Measurements from ENCODE around the gene C6orf141. TPM values are rescaled to one million over a fixed set of nuclear protein-coding genes. Genes with fewer than 3 reads are reported as not detected.

C6orf141 gene
- total RNA-seq, 1 donor from 2014 or later, result 6.5 TPM

- DNase-seq (ENCODE audit: low read depth), result no peak
Measured at GRCh38 chr6:49514571-49515484, 35.6 kb upstream of the C6orf141 start.

GRCh38 chr6:49515485-49516146 is 34.9 kb upstream of the C6orf141 start:
- DNase-seq (ENCODE audit: low read depth), result no peak
- no peaks in the 10 kb centered on the region for H3K36me3 ChIP-seq (ENCODE audit: control insufficient read depth, insufficient read depth, low read length)
- H3K27me3 ChIP-seq (ENCODE audit: control insufficient read depth, insufficient read depth, low read length), result no peaks in the 10 kb centered on the region
- no peak overlapping the region for H3K4me3 ChIP-seq (ENCODE audit: low read depth, low read length)
- no peak for TF ChIP-seq CTCF (IDR thresholded peaks at IDR 0.05; ENCODE audit: insufficient read depth, low read length, poor library complexity, severe bottlenecking)

More at GRCh38 chr6:49514571-49515484, 35.6 kb upstream of the C6orf141 start:
- no peak overlapping the region for H3K4me3 ChIP-seq (ENCODE audit: low read depth, low read length)
- no peaks in the 10 kb centered on the region for H3K27me3 ChIP-seq (ENCODE audit: control insufficient read depth, insufficient read depth, low read length)
- no peaks in the 10 kb centered on the region for H3K36me3 ChIP-seq (ENCODE audit: control insufficient read depth, insufficient read depth, low read length)
- TF ChIP-seq CTCF (IDR thresholded peaks at IDR 0.05; ENCODE audit: insufficient read depth, low read length, poor library complexity, severe bottlenecking), result no peak

- Histone ChIP-seq H3K36me3 (ENCODE audit: control insufficient read depth, insufficient read depth, low read length) (no peaks in the 10 kb centered on the region), H3K27me3 (ENCODE audit: control insufficient read depth, insufficient read depth, low read length) (no peaks in the 10 kb centered on the region), H3K4me3 (ENCODE audit: low read depth, low read length) (no peak overlapping the region)
- no peak for TF ChIP-seq CTCF (IDR thresholded peaks at IDR 0.05; ENCODE audit: insufficient read depth, low read length, poor library complexity, severe bottlenecking)
- DNase-seq (ENCODE audit: low read depth), result no peak
Measured at GRCh38 chr6:49516147-49516505, 34.3 kb upstream of the C6orf141 start.

GRCh38 chr6:49517919-49518318 is 32.5 kb upstream of the C6orf141 start:
- H3K36me3 ChIP-seq (ENCODE audit: control insufficient read depth, insufficient read depth, low read length), result no peaks in the 10 kb centered on the region

GRCh38 chr6:49519660-49520059 is 30.8 kb upstream of the C6orf141 start:
- no peak overlapping the region for H3K4me3 ChIP-seq (ENCODE audit: low read depth, low read length)
- no peaks in the 10 kb centered on the region for H3K36me3 ChIP-seq (ENCODE audit: control insufficient read depth, insufficient read depth, low read length)
- DNase-seq (ENCODE audit: low read depth), result no peak
- no peaks in the 10 kb centered on the region for H3K27me3 ChIP-seq (ENCODE audit: control insufficient read depth, insufficient read depth, low read length)
- no peak for TF ChIP-seq CTCF (IDR thresholded peaks at IDR 0.05; ENCODE audit: insufficient read depth, low read length, poor library complexity, severe bottlenecking)

More at GRCh38 chr6:49517919-49518318, 32.5 kb upstream of the C6orf141 start:
- no peak for TF ChIP-seq CTCF (IDR thresholded peaks at IDR 0.05; ENCODE audit: insufficient read depth, low read length, poor library complexity, severe bottlenecking)
- Histone ChIP-seq H3K4me3 (ENCODE audit: low read depth, low read length) (no peak overlapping the region), H3K27me3 (ENCODE audit: control insufficient read depth, insufficient read depth, low read length) (no peaks in the 10 kb centered on the region)
- no peak for DNase-seq (ENCODE audit: low read depth)
